GM19467 (cell line): ENCODE data around the gene SGPL1.
A peak's percentile ranks its signal among the peaks of the same experiment; 100 is the strongest.

Experiments
- ATAC-seq: cut with Tn5 transposase; IDR thresholded peaks from one replicate; pipeline ENCODE4 v1.9.1; 2021; ENCODE audit warnings: mild to moderate bottlenecking, moderate library complexity; ENCODE audit not compliant: unreplicated experiment

The SGPL1 gene

DNA sequence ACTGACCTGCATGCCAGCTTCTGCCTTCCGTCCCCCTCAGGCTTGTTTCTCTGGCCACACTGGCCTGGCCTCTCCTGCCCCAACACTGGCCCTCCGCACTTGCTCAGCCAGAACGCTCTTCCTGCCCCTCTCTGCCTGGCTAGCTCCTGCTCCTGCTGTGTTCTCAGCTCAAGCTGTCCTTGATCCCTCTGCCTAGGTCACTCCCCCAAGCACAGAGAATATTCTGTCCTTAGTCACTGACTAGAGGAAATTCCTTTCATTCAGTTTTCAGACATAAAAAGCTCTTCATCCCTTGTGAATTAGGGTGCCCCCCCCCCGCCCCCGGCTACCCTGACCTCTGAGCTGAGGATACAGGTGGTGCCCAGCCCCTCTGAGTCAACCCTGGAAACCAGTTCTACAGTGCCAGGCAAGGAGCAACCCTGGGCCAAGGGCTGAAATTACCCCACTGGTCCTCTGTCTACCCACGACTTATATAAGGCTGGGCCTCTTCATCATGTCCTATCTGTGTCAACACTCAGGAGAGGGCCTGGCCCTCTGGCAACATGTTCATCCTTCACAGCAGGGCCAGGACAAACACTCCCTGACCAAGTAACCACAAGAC lies 6.6 kb upstream of the SGPL1 start:
- ATAC-seq: no peak

DNA sequence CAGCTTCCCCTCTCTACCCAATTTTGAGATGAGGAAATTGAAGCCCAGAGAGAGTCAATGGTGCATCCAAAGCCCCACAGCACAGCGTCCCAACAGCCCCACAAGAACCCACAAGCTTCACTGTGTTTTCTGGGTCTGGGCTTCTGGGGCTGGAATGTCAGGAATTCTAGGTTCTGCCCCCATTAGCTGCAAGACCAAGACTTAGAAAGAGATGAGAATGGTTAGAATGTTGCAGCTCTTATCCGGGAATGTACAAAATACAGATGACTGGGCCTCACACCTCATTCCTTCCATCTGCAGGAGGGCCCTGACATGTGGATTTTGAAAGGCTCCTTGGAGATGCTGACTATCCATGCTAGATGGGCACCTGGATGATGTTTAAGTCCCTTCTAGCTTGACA lies 6.0 kb upstream of the SGPL1 start:
- ATAC-seq: no peak

DNA sequence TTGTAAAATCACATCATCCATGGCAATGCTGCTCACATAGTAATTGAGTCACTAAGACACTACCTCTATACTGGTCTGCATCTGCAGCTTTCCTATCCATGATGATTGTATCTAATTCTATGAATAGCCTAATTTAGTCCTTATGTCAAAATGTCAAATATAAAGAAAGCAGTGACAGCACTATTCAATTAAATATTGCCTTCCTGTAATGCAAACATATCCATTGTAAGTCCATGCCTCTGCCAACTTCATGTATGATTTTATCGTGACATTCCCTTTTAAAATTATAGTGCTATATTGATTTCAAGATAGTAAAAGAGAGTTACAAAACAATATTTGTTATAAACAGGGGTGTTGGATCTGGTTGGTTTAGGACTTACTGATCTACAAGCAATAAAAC lies 4.8 kb upstream of the SGPL1 start:
- ATAC-seq: no peak

DNA sequence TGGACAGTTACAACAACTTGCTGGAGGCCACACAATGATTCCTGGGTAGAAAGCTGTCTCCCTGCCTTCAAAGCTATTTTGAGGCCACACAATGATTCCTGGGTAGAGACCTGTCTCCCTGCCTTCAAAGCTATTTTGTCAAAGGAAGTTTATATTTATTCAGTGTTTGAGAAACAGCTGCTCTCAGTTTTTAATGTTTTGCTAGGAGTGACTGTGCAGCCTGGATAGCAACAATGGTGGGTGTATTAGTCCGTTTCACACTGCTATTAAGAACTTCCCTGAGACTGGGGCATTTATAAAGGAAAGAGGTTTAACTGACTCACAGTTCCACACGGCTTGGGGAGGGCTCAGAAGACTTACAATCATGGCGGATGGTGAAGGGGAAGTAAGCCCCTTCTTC lies 3.9 kb upstream of the SGPL1 start:
- no peak for ATAC-seq

DNA sequence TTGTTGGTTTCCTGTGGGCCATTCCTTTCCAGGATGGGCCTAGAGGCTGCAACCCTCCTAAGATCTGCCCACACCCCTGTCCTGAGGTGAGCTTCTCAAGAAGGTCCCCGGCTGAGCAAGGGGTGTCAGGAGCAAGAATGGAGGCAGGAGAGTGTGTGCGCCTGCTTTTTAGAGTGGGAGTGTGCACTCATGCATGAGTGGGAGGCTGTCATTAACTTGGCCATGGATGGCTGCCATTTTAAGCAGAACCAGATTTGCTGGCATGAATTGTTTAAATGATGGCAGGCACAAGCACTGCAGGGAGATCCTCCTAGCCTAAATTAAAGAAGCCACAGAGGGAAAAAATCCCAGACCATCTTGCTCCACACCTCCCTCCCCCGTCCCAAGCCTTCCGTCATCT lies 2.9 kb upstream of the SGPL1 start:
- ATAC-seq: no peak

DNA sequence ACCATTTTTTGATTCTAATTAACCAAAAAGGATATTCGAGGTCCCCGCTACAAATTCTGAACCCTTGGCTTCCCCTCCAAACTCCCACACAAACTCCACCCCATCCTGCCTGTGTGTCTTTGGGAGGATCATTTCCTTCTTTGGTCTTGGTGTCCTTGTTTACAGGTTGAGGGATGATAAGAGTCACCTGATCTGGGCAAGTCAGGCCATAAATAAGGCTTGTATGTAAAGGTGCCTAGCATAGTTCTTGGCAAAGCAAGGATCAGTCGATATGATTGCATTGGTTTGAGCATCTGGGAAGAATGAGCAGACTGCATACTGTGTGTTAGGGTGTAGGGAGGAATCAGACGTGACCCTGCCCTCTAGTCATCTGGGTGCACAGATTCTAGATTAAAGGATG lies 1.6 kb upstream of the SGPL1 start:
- ATAC-seq: no peak

DNA sequence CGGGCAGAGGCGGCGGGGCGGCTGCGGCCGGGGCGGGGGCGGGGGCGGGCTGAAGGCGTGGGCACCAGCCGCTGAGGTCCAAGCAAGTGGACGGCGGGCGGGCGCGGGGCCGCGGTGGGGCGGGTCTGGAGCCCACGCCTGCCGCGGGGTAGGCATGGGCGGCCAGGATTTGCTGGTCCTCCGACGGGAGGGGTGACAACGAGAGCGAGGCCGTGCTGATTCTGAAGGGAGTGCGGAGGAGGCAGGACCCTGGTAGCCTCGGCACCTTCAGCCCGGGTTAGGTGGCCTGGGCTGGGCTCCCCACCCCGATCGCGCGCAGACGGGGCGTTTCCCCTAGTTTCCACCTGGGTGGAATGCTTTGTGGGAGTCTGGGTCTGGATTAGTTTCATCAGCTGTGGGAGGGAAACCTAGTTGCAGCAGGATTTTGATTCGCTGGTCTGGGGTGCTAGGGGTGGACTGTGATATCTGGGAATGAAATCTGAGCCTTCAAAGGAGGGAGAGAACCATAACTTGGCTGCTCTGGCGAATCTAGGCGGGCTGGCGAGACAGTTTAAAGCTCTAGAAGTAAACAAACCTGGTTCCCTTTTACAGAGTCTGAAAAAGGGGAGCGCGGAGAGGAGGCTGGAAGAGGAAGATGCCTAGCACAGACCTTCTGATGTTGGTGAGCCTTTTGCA lies 609 bp downstream of the SGPL1 start:
- peak; percentile 25 for ATAC-seq

DNA sequence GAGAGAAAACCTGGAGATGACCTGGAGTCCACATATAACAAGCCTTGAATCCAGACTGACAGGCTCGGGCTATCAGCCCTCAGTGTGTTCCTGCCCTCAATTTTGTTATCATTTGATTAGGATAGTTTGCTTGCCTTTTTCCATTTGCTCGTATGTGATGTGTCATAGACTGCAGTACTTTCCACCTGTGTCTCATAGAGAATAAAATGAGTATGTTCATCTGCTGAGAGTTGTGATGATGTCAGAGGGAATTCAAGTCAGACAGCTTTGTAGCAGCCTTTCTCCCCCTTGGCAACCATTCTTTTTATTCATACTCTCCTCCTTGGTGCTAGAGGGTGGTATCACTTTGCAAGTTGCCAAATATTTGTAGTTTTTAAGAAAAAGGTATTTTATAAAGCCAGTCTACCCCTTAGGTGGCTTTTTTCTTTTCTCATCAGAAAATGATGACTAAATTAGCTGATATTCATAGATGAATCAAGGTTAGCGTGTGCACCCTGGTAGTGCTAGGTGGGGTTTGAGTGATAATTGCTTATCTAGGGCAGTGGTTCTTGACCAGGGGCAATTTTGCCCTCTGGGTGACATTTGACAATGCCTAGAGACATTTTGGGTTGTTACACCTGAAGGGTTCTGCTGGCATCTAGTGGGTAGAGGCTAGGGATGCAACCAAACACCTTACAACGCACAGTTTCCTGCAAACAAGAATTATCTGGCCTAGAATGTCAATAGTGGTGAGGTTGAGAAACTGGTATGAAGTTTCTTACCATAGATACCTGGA lies 5.4 kb downstream of the SGPL1 start:
- no peak for ATAC-seq

DNA sequence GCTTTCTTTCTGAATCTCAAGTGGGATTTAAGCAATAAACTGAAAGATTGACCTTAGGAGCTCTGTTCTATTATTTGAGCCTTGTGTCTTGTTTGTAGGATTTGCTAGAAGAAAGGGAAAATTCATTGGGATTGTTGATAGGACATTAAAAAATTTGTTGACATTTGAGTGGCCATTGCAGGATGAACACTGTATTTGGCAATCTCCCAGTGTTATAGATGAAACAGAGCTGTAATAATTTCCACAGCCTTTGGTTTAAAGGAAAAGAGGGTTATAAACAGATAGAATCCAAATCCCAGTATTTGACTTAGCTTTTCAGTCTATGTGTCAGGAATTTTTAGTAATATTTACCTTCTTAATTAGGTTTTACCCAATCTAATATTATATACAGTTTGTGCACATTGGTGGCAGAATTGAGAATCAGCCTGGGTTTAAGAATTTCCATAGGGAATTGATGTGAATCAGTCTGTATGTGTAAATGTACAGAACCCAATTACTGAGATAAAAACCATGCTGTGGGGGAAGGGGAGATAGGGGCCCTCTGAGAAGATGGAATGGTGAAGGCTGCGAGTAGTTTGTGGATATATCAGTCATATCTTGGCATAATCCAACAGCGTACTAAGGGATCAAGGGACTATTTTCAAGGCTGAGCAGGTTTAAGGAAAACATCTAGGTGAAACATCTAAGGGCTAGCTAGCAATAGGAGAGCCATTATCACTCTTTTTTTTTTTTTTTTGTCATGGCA lies 6.5 kb downstream of the SGPL1 start:
- ATAC-seq: no peak

DNA sequence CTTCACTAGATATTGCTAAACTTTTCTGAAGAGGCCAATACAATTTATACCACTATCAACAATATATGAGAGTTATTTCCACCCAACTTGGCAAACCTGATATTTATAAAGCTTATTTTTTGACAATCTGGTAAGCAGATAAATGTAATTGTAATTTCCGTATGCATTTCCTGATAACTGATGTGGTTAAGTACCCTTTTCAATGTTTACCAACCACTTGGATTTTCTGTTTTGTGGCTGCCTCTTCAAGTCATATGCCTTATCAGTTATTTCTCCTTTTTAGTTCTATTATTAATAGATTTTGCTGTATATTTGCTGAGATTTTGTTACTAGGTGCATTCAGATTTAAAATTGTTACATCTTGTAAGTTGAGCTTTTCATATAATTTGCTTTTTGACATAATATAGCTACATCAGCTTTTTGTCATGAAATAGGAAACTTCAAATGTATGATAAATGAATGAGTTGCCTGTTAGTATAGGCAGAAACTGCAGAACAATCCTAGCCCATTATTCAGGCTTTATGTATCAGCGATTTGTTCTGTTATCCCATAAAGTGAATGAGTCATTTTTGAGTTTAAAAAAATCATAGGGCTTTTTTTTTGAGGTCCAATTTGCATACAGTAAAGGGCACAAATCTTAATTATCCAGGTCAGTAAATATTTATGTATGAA lies 11.5 kb downstream of the SGPL1 start:
- no peak for ATAC-seq

DNA sequence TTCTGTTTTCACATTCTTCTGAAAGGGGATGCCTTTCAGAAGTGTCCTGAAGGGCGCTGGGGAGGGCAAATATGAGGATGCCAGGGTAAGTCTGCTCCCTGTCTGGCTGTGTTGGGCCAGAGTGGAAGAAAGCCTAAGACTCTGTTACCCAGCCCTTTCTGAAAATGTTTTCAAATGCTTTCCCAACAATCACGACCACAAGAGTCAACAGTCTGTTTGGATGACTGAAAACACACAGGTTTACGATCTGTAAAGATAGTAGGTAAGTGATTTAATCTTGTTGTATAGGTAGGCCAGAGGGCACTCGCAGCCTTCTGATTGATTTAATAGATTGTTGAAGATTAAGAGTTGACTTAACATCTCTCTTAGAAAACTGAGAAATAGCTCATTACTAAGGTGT lies 13.2 kb downstream of the SGPL1 start:
- ATAC-seq: no peak

DNA sequence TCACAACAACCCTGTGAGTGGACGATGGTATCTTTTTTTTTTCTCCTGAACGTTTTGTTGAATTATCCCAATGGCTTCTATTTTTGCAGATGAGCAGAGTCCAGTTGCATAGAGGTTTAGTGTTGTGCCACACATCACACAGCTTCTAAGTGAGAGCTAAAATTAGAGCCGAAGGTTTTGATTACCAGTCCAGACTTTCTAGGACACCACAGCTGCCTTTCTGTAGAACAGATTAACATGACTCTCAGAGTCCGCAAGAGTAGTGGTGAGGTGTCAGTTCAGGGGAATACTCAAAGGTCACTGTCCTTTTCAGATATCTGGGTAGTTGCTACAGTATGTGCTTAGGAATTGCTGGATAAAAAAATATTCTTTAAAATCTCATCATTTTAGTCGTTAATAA lies 13.8 kb downstream of the SGPL1 start:
- no peak for ATAC-seq

DNA sequence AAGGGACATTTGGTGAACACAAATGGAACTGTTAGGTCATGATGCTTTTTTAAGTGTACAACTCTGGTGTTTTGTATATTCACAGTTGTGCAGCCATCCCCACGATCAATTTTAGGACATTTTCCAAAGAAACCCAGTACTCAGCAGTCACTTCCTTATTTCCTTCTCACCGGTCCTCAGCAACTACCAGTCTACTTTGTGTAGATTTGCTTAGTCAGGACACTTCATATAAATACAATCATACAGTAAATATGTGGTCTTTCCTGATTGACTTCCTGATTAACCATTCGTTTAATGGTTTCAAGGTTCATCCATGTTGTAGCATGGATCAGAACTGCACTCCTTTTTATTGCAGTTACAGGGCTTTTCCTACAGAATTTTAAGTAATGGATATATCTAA lies 14.4 kb downstream of the SGPL1 start:
- no peak for ATAC-seq

DNA sequence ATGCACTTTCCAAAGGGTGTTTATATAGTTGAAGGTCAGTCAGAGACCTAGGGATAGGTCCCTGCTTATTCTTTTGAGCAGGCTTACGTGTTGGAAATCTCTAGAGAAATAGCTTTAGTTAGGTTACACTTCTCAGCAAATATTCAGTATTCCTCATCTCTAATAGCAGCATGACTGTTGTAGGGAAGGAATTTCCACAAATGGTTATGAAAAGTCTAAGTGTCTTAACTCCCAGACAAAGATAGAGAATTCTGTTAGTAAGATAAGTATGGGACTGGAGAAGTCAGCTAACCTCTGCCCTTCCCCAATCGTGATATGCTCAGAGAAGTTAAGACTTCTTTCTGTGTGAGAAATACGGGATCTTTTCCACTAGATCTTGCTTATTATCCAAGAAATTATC lies 16.5 kb downstream of the SGPL1 start:
- no peak for ATAC-seq

DNA sequence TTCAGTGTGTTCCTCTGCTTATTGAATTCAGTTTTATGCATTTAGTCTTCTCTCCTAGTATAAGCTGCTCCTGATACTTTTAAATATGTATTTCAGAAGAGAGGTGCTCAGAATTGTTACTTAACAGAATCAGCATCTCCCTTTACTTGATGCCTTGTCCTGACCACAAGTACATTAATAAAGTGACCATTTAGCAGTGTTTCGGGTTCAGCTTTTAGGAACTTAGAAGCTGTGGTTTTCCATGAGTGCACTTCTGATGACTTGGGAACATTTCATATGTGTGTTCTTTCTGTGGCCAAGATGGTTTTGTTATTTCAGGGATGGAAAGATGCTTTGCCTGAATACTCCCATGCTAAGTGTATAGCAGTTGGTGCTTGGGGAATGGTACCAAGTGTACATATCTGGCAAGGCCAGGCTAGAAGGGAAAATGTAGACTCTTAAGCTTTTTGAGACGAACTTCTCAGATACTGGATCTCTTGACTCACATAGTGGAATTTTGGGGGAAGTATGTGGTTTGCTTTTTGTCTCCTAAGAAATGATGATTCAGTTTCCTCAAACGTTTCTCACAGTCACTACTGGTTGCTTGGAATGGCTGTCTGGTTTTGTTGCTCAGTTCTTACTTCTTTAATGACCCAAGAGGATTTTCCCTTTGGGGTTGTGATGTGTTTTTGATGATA lies 17.2 kb downstream of the SGPL1 start:
- no peak for ATAC-seq

DNA sequence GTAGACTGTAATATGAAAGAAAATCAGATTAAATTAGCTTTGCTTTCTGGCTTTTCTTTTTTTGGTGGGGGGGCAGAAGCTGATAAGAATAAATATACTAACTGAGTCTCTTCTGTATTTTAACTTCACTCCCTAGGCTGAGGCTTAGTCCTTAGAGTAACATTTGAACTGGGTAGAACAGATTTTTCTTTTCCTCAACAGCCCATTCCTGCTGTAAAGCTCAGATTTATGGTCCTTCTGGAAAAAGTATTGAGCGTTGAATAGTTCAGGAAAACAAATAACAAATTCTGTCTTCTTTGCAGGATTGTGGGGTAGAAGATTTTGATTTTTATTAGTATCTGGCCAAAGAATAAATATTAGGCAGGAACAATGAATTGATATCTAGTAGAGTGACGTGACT lies 17.9 kb downstream of the SGPL1 start:
- no peak for ATAC-seq

DNA sequence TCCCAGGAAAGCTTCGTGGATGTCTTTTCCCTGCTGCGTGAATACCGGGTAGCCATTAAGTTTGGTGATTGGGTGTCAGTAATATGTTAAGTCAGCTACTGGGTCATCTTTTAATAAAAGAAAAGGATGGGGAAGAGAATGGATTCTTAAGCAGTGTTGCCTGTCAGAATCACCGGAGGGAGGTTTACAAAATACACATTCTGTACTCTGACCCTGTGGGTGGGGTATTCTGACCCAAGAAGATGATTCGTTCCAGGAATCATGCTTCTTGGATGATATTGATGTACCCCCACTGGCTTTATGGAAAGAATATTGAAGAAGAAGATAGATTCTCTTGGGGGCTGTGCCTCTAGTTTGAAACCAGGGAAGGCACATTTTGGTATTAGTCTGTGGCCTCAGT lies 18.3 kb downstream of the SGPL1 start:
- ATAC-seq: no peak

DNA sequence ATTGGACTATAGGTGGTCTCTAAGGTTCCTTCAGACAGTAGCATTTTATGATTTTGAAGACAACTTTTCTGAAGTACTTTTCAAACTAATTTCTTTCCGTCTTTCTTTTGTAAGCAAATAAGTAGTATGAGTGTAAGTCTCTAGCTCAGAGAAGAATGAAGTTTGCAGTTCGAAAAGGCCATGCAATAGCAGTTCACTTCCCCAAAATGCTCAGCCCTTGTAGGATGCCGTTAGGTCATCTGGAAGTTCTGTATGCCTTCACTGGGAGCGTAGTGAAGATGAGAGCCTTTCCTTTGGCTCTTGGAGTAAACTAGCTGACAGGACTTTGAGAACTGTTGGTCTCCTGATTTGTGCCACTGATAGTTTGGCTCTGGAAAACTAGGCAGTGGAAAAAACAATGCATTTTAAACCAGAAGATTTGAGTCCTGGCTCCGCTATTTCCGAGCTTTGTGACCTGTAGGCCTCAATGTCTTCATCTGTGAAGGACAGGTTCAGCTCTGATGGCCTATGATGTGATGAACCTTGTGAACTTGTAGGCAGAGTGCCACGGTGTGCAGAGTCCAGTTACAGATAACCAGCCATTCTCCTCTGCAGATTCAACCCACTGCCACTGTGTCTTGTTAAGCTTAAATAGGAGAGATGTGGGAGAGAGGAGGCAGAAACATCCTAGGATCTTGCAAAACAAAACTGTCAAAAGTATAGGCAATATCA lies 18.8 kb downstream of the SGPL1 start:
- ATAC-seq: no peak

DNA sequence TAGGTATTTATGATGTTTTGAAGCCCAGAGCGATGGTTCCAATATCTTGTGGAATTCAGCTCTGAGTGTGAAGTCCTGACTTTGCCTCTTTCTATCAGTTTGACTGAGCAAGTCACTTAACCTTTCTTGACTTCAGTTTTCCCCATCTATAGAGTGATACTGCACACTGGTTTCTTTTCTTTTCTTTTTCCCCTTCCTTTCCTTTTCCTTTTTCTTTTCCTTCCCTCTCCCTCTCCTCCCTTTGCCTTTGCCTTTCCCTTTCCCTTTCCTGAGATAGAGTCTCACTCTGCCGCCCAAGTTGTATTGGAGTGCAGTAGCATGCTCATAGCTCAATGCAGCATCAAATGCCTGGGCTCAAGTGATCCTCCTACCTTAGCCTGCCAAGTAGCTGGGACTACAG lies 20.6 kb downstream of the SGPL1 start:
- ATAC-seq: no peak

DNA sequence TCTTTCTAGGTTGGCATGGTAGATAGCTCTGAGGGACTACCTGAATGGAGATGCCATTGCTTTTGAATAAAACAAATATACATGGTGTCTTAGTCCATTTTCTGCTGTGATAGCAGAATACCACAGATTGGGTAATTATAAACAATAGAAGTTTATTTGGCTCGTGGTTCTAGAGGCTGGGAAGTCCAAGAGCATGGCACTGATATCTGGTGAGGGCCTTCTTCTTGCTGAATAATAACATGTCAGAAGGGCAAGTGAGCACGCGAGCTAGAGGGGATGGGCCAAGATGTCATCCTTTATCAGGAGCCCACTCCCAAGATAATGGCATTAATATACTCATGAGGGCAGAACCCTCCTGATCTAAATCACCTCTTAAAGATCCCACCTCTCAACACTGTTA lies 21.9 kb downstream of the SGPL1 start:
- no peak for ATAC-seq
